GM19438 (cell line): Measurements from ENCODE around the gene SEPTIN3.

ENCODE experiments used
- ATAC-seq: cut with Tn5 transposase; IDR thresholded peaks from one replicate; pipeline ENCODE4 v1.9.1; 2021; ENCODE audit warnings: low read depth; ENCODE audit not compliant: unreplicated experiment

Gene SEPTIN3

DNA sequence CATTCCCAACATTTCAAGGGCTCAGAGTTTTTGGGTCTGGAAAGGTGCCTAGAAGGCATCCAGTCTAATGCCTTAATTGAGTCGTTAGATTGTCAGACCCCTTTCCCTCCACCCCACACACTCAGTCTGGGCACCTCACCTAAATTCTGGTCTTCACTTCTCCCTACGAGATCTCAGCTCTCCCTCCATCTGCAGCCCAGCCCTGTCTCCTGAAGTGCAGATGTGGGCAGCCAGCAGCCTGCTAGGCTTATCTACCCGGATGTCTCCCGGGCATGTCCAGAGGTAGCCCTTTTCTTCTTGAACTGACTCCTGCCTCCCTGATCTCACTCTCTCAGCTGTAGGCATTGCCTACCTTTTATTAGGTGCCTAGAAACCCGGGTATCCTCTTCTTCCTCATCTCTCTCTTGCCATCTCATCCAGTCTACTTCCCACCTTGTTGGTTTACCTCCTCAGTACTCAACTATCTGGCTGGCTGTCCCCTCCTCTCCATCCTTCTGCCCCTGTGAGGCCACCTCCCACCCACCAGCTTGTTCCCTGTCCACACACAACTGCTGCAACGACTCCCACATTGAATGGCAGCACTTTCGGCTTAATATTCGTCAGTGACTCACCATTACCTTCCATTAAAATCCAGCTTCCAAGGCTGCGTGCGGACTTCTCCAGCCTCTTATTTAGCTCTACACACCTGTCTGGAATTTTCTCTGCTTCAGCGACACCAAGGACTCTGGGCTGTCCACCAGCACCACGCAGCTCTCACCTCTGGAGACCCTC, 6.2 kb downstream of the SEPTIN3 start:
- ATAC-seq = no peak

DNA sequence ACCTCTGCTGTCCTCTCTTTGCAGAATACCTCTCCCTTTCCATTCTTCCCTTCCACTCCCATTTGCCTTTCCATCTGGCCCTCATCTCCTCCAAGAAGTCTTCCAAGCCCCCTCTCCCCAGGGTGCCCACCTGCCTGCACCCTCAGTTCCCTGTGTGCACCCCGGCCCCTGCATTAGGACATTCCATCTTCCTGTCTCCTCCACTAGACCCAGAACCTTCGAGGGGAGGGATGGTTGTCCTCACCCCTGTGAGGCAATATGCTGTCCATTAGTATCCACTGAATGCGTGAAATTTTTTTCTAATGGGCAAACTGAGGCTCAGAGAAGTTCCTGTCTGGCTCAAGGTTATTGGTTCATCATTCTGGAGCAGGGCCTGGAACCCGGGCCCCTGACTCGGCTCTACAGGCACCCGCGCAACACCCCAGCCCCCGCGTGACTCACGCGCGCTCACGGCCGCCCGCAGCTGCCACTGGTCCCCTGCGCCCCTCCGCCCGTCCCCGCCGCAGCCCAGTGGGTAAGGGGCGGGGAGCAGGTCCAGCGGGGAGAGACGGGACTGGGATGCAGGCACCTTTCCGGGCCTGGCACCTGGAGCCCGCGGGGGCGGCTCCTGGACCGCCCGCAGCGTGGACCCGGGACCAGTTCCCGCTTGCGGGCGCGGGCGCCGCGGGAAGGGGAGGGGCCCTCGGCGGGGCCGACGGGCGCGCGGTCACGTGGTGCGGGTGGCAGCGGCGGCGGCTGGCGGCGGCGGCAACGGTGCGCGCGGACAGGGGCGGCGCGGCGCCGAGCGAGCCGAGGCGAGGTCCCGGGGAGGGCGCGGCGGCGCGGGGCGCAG, 7.0 kb downstream of the SEPTIN3 start:
- no peak for ATAC-seq

DNA sequence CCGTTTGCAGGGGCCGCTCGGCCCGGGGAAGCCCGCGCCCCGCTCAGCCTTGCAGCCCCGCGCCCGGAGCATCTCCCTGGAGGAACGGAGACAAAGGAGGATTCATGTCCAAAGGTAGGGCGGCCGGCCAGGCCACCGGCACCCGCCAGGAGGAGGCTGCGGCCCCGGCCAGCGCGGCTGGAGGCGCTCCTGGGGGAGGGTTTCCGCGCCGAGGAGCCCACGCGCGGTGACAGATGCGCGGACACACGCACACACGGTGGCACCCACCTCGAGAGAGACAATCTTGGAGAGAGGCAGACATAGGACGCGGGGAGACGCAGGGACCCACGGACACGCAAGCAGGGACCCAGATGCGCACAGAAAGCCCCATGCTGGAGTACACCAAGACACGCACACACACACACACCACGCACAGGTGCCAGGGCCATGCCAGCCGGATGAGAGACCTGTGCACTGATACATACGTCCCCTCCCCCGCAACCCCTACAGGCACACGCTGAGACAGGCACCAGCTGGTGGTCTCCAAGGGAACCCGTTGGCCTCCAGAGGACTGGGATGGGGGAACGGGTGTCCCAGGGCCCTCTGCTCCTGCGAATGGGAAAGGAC, 7.8 kb downstream of the SEPTIN3 start:
- ATAC-seq = no peak

DNA sequence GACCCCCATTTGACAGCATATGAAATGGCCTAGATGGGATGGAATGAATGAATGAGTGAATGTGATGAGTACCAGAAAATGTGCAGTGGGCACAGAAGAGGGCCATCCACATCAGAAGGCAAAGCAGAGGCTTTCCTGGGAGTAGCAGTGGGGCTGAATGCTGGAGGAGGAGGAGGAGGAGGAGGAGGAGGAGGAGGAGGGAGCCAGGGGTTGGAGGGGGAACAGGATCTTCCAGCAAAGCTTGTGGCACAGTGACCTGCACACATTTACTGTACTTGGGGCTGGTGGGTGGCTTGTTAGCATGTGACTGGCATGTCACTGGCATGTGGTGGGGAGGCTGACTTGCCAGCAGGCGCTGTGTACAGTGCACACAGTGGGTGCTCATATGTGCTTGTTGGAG, 9.5 kb downstream of the SEPTIN3 start:
- ATAC-seq = no peak

DNA sequence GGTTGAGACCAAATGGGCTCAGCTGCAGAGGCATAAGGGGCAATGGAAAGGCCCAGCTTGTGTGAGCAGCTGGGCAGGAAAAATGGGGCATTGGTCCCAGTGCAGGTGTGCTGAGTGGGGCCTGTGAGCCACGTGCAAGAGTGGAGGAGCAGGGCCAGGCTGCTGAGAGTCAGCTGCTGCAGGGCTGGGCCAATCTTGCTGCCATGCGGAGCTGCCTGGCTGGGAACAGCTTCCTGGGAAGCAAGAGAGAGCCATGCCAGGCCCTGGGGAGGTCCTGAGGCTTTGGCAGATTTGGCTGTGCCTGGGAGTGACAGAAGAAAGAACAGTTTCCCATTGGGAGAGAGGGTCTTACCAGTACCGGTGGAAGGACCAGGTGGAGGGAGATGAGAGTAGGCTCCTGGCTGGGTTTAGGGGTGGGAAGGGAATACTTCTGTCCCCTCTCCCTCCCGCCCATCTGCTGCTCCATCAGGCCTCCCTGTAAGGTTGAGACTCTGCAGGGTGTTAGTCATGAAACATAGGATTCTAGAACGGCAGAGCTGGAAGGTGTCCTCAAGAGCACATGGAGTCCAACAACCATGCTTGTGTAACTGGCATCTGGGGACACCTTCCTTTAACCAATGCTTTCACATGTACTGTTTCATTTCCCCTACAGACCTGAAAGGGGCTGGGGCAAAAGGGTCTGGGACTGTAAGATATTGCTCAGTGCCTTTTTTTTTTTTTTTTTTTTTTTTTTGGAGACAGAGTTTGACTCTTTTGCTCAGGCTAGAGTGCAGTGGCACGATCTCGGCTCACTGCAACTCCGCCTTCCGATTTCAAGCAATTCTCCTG, 10.4 kb downstream of the SEPTIN3 start:
- no peak for ATAC-seq

DNA sequence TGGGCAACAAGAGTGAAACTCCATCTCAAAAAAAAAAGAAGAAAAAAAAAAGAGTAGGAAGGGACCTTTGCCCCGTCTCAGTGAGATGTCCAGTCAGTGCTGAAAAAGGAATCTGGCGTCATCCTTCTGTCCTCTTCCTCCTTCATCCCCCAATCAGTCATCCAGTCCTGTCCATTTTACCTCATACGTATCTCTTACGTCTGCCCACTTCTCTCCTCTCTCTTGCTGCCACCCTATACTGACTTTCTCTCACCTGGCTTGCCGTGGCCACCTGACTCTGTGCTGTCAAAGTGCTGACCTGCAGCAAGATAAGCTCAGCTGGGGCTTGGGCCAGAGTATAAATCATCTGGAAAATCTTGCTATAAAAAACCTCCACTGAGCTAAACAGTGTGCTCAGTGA, 13.6 kb downstream of the SEPTIN3 start:
- no peak for ATAC-seq

DNA sequence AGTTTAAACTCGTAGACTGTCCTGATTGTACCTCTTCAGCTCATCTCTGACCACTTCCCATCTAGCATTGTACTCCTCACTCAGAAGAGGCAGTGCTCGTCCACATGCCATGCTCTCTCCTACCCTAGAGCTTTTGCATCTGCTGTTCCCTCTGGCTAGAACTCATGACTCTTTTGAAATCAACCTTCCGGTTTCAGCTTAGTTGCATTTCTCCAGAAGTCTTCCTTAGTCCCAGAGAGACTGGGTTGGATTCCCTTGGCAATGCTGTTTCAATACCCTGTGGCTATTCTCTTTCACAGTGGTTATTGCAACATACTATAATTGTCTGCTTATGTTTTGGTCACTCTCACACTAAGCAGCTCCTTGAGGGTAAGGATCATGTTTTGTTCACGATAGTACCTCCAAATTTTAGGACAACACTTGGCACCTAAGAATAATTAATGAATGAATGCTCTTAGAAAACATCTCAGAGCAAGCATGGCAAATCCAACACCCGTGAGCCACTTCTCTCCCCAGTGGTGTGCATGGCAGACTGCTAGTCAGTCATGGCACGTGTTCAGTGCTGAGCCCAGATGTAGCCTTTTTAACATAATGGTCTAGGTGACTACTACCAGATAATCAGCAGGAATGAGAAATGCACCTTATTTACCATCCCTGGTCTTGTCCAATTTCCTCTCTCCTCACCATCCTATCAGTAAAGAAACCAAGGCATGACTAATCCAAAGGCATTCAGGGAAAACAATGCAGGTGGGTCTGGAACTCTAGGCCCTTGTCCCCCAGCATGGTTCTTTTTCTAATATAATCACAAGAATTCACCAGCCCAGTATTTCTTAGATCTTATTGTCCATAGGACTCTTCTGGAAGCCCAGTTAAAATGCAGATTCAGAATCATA, 14.5 kb downstream of the SEPTIN3 start:
- no peak for ATAC-seq

DNA sequence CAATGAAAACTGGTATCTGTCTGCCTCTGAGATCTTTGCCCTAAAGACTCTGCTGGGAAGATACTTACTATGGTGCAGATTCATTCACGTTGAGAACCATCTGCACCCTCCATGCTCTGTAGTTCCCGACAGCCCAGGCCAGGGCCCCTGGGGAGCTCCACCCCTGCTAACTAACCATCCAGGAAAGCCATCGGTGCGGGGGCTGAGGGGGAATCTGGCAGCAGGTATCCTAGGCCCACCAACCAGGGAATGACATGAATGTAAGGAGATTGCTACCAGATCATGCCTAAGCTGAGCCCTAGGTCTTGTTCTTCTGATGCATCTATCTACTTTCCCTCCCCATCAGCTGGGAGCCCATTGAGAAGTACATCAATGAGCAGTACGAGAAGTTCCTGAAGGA, 18.0 kb downstream of the SEPTIN3 start:
- ATAC-seq = no peak

DNA sequence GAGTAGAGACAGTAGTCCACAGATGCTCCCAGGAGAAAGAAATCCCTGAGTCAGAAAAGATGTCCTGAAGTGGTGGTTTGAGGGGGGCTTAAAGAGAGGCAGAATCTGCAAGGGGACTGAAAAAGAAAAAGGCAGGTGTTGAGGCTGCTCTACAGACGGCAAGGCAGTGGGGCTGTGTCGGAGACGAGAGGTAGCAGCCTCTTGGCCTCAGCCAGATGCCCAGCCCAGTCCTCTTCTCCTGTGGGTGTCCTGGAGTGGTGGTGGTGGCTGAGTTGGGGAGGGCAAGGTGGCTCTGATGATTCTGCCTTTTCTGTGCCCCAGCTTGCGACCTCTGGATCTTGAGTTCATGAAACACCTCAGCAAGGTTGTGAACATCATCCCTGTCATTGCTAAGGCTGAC, 20.0 kb downstream of the SEPTIN3 start:
- no peak for ATAC-seq

DNA sequence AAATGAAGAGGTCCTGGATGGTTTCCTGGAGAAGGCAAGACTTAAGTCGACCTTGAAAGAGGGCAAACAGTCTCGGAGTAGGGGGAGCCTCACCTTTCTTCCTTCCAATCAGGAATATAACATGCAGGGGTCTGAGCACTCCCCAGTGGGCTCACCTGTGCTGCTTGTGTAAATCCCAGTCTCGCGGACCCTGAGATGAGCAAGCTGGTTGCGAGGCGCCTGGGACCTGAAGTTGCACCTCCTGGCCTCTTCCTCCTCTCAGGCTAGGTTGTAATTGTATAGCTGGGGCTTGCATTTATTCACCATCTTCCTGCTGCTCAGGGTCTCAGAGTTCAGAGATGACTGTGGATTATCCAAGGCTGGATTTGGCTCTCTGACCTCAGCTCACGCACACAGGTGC, 21.9 kb downstream of the SEPTIN3 start:
- ATAC-seq = no peak

DNA sequence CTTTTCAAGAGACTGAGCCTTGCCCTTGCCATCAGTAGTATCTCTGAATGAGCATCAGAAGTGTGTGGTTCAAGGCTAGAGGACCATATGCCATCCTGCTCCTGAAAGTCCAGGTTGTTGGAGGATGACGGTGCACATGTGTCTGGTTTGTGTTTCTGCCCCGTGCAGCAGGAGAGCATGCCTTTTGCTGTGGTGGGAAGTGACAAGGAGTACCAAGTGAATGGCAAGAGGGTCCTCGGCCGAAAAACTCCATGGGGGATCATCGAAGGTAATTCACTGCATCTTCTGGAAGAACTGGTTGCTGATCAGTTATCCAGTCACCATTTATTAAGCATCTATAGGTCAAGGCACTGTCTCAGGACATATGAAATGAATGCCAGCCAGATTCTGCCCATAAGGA, 23.3 kb downstream of the SEPTIN3 start:
- ATAC-seq = no peak

DNA sequence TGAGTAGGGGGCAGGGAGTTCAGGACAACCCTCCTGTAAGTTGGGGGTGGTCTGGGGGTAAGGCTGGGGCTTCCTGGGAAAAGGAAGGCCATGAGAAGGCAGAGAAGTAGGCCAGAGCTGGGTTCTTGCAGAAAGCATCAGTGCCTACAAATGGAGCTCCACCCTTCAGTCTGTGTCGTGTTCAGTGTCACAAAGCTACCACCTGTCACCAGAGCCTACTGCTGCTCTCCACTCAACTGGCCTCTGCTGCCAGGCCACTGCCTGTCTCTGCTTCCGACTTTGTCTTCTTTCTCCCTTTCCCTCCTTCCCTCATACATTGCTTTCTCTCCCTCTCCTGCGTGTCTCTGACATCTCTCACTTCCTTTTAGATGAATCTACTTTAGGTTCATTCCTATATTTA, 26.0 kb downstream of the SEPTIN3 start:
- no peak for ATAC-seq

DNA sequence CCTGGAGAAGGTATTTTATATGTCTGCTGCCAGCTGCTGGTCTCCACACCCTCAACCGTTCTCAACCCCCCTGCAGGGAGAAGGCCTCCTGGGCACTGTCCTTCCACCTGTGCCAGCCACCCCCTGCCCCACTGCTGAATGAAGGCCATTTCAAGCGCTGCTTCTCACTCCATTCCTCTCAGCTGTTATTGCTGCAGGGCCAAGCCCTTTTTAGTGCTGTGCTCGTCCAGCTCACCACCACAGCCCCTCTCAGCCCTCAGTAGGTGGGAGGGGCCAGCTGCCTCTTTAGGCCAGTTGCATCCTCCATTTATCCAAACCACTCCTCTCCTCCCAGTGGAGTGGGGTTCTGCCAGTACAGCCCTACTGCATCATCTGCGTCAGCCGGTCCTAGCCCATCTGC, 27.6 kb downstream of the SEPTIN3 start:
- no peak for ATAC-seq

DNA sequence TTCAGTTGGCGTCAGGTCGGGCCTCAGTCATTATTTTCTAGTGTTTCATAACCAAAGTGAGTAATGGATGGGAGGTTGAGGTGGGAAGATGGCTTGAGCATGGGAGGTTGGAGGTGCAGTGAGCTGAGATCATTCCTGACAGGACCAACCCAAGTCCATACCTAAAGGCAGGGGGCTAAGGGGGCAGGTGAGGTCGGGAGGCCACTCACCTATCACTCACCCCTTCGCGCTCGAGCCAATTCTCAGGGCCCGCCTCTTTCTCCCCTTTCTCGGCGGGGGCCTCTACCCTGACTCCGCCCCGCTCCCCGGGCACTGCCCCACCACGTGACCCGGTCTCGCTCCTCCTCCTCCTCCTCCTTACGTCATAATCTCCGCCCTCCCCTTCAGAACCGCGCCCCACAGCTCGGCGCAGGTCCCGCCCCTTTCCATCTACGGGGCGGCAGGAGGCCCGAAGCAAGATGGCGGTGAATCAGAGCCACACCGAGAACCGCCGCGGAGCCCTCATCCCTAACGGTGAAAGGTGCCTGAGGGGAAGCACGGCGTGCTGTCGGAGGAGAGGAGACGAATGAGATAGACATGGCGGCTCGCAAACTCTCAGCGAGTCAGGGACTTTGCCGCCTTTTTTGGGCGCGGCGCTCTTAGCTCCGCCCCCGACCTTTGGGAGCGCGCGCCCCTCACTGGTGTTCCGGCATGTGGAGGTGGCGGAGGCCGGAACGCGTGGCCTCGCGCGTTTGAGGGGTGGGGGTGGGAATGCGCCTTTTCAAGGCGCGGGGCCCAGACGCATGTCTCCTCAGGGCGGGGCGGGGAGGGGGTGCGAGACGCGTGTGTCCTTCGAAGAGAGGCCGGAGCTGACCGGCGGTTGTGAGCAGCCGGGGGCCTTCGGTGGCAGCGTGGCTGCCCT, 29.4 kb downstream of the SEPTIN3 start, which contains the start of gene WBP2NL:
WBP2NL (plus strand) TSS at position 428 of the 901 bp plus-strand sequence; CDS start at position 459, 31 bp downstream.
- peak; percentile 79 for ATAC-seq

DNA sequence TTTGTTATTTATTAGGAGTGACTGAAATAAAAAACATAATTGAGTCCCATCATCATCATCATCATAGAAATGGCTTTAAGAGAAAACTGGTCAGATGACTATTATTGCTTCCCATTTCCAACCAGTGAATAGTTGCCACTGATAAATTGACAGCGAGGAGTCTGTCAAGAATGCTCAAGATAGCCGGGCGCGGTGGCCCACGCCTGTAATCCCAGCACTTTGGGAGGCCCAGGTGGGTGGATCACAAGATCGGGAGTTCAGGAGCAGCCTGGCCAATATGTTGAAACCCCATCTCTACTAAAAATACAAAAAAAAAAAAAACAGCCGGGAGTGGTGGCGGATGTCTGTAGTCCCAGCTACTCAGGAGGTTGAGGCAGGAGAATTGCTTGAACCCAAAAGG, 31.2 kb downstream of the SEPTIN3 start:
- ATAC-seq = no peak

DNA sequence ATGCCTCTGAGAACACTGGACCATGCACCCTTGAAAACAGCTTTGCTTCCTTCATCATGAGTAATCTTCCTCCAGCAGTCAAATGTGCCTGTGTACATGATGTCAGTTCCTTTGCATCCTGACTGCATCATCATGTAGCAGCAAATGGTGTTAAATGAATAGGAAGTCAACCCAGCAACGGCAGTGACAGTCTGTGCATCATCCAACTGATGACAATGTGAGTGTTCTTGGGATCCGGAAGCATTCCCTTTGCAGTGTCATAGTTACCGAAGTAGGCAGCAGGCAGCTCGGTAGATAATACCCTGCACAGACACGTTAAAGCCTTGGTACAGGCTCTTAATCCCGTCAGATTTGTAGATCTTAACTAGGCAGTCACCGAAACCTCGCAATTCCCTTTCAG, 31.9 kb downstream of the SEPTIN3 start:
- no peak for ATAC-seq

DNA sequence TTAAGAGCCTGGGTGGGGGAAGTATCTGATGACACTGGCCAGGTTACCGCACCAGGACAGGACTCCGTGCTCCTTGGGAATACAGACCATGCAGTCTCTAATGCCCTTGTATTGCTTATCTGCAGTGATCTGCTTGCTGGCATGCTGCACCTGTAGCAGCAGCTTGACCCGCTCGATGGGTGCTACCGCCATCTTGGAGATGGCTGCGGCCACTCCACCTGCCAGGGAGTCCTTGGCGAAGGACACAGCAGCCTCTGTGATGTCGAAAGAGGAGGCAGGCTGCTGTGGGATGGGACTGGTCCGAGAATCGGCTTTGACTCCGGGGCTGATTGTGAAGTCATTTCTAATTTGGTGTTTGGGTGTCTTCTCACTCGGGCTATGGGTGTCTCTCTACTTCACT, 32.5 kb downstream of the SEPTIN3 start:
- ATAC-seq = no peak

DNA sequence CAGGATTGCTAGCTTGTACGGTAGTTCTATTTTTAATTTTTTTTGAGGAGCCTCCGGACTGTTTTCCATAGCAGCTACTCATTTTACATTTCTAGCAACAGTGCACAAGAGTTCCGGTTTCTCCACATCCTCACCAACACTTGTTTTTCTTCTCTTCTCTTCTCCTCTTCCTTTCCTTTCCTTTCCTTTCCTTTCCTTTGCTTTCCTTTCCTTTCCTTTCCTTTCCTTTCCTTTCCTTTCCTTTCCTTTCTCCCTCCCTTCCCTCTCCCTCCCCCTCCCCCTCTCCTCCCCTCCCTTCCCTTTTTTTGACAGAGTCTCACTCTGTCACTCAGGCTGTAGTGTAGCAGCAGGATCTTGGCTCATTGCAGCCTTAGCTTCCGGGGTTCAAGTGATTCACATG, 38.7 kb downstream of the SEPTIN3 start:
- ATAC-seq = no peak

DNA sequence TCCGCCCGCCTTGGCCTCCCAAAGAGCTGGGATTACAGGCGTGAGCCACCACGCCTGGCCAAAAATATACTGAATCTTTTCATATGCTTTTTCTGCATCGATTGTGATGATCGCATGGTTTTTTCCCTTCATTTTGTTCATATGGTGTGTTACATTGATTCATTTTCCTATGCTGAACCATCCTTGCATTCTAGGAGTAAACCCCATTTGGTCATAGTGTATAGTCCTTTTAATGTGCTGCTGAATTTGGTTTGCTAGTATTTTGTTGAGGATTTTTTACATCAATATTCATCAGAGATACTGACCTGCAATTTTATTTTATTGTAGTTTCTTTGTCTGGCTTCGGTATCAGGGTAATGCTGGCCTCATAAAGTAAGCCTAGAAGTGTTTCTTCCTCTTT, 41.5 kb downstream of the SEPTIN3 start:
- ATAC-seq = no peak
